NCI-H460 (cell line): ENCODE data around the gene CTNNA3. TPM values are rescaled to one million over a fixed set of nuclear protein-coding genes. Genes with fewer than 3 reads are reported as not detected.

ENCODE experiments used
- DNase-seq: peaks from one replicate; pipeline ENCODE4 v3.0.0-alpha.2; 2016; ENCODE audit warnings: low read depth; ENCODE audit errors: extremely low read depth
- total RNA-seq: library from RNA; depleted of rRNA; stranded (reverse); fragments of >200 nt; shearing (Covaris generic); gene quantifications from 2 replicates; pipeline ENCODE4 v1.2.3, GENCODE V29; 2014

The CTNNA3 gene
- total RNA-seq, 1 experiment from 2014 or later = 0.47 TPM

DNA sequence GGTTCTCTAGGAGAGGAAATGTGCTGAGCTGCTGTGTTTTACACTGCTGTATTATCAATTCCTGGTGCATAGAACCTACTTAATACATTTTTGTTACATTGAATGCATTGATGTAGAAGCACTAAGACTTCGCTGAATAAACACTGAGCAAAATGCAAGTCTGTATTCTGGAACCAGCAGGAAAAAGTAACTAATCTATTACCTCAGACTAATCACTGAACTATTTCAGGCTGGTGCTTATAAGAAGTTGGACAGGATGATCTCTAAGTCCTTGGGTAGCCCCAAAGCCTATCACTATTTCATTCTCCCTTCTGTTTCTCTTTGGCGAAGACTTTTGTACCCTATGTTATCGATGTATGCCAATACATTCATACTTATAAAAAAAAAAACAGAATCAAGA is 857.3 kb downstream of the CTNNA3 start:
- DNase-seq = no peak

DNA sequence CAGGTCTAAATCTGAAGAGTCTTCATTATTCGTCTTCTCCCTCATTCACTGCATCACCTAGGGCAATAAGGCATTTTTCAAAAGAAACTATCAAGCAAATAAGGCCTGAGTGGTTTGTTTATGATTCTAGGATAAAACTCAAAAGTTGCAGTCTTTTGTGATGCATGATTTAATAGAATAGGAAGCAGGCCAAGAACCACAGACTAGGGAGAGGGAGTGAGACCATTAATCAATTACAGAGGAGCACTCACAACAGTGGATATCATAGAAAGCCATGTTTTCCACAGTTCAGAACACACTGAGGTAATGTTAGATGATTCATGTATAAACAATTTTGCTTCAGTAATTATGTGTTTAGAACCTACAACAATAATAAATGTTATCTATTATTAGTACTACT is 858.0 kb downstream of the CTNNA3 start:
- DNase-seq = no peak

DNA sequence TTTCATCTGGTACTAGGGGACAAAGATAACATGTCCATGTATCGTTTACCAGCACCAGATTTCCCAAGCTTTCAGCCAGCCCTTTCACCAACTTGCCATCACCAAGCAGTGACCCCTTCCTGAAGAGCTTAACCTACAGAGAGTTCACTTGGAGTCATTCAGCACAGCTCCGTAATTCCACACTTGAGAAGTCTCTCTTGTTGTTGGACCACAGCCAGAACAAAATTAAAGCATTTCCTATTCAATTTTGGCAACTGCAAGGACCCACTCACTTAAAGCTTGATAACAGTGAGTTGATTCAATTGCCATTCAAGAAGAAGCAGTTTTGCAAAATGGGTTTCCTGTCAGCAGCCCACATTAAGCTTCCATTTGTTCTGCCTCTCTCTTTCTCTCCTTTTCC is 858.7 kb downstream of the CTNNA3 start:
- no peak for DNase-seq

DNA sequence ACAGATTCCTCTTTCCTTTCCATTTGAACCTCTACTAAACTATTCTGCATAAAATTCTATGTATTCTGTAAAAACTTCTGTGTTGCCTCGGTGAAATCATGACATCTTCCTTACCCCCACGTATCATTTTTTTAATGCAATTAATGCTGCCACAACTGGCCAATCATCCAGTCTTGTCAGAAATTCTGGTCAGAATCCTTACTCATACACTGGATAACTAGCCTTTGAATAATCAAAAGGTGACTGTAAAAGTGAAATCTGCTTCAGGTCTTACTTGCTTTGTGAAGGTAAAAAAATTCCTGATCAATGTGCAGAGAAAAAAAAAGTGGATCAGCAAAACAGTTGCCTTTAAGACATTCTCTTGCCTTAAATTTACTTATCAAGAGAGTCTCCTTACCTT is 859.2 kb downstream of the CTNNA3 start:
- no peak for DNase-seq

DNA sequence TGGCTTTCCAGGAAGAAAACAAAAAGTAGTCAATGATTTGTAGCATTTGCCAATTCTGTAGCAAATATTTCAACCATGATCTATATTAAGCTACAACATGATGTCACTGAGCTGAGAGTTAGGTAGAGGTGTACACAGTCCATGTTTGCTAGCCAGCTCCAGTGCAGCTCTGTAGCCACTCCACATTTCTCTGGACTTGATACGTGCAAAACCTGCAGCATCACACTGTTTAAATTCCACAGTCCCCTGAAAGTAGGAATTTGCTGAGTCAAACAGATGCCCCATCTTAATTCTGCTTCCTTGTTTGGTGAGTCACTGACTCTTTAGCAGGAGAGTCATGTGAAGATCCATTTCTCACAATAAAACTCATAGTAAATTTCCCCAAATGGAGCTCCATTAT is 859.9 kb downstream of the CTNNA3 start:
- DNase-seq = no peak

DNA sequence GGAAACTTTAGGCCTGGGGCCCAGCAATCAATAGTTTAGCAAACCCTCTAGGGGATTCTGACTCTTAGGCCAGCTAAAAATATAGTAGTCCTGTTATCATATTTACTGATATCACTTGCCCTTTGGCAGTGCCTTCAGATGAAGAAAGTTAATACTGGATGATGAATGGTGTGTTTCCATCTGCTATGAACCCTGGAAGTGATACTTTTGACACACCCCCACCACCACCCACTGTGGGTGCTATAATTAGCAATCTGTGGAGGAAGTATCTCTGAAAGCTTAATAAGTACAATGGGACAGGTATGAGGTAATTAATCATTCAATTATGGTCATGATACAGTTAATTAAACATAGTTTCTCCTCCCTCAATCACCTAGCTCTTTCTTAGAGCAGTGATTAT is 860.6 kb downstream of the CTNNA3 start:
- DNase-seq = no peak

DNA sequence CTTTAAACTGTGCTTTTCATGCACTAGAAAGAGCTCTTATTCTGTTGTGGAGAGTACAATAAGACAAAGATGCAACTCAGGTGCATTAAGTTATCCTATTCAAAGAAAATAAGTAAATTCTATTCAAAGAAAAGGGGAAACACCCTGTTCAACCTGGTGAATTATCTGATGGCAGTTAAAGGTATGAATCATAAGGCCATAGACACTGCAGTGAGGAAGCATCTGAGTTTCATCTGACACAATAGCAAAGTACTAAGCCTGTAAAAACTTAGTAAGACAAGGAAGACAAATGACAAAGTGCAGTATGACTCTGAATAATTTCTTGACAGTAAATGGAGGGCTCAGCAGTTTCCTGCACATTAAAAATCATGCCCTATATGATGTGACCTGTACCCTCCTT is 861.2 kb downstream of the CTNNA3 start:
- no peak for DNase-seq

DNA sequence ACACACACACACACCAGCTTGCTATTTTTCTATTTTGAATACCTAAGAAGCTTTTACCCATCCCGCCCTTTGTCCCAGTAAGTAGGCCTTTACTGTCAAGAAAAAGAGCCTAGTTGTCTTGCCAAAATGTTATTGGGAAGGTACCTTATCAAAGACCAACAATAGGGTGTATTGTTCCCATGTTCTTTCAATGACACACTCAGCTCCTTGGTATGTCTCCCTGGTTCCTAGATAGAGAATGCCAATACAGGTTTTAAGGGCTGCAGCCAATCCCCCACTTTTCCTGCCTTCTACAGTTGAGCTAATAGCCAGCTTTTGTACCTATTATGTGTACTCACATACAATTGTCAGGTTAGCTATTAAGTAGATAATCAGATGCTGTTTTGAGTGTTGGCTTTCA is 862.1 kb downstream of the CTNNA3 start:
- DNase-seq = no peak

DNA sequence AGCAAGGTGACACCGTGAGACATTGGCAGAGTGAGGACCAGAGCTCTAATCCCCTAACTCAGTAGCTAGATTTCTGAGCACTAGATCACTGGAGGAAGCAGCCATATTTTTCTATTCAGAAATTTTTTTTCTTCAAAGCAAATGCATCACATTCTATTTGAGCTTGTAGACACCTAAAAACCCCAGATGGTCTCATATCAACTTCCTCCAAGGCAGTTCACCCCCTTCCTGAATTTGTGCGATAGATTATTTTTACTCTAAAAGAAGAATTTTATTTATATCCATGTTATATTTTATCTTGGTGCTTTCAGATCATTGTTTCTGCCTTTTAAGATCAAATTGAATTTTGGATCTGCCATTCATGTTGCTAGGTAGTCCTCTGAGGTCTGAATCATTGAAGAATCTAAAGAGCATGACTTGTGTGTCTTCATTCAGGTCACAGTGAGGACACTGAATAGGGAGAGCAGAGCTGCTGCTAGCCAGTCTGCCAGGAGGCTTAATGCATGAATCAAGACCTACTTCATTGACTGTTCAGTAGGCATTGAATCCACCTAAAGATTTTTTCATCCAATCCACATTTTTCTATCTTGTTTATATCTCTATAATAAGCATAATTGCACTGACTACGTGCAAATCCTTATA is 863.1 kb downstream of the CTNNA3 start:
- no peak for DNase-seq

DNA sequence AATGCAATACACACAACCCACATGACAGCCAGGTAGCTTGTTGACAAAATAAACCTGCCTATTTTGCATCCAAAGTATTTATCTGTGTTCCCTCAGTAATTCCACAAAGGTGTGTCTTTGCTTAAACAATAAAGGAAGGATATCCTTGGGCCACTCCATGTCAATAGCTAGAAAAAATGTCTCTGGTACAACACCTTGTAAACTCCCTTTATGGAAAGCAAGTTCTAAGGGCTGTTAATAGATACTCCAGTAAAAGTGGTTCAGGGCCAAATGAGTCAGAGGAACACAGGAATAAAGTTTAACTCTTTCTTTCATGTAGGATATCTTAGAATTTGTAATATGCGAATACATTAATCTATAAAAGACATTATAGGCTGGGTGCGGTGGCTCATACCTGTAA is 867.0 kb downstream of the CTNNA3 start:
- no peak for DNase-seq

DNA sequence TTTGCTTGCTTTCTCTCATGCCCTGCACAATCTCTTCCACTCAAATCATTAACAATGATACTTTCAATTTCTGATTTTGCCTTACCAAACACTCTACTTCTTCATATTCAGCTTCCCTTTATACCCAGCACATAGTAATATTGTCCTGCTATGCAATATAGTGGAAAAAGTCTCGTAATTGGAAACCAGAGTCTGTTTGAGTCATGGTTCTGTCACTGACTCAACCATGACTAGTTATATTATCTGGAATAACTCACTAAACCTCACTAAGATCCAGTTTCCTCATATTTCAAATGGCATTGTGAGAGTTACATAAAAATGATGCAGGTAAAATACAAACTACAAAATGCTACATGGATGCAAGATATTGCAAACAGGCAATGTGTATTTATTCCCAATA is 868.6 kb downstream of the CTNNA3 start:
- DNase-seq = peak; percentile 15

DNA sequence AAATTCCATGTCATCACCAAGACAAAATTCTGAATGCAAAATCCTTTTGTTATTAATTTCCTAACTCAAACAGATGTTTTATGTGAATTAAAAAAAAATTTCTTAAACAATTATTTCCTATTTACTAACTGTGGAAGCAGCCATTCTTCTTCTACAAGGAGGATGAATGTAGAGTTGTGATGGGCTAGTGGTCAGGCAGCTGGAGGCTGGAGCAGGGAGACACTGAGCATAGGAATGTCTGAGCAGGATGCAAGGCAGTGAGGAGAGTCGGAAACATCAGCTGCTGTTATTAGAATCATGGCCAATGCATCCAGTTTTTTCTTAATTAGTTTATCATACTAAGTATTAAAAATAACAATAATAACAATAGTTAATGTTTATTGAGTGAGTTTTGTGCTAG is 872.7 kb downstream of the CTNNA3 start:
- no peak for DNase-seq

DNA sequence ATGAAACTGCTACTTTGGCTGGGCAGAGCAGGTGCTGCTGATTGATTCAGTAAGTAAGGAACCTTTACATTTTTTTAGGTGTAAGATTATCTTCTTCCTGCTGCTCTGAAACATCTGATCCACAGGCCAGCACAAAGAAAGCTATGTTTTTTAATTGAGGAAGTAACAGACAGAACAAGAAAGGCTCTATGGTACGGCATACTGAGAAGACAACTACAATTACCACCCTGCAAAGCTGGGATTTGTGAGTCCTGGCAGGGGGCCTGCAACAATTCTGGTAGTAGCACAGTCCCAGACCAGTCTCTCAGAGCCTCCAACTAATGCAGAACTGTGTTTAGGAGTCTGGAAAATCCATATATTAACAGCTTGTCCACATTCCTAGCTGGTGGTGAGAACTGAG is 873.2 kb downstream of the CTNNA3 start:
- no peak for DNase-seq

DNA sequence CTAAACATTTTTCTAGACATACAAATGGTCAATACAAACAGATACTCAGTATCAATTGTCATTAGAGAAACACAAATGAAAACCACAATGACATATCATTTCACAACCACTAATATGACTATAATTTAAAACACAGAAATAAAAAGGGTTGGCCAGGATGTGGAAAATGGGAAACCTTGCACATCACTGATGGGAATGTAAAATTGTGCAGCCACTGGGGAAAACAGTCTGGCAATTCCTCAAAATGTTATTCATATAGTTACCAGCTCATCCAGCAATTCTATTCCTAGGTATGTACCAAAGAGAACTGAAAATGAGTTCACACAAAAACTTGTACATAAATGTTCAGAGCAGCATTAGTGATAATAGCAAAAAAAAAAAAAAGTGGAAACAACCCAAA is 876.3 kb downstream of the CTNNA3 start:
- DNase-seq = no peak

DNA sequence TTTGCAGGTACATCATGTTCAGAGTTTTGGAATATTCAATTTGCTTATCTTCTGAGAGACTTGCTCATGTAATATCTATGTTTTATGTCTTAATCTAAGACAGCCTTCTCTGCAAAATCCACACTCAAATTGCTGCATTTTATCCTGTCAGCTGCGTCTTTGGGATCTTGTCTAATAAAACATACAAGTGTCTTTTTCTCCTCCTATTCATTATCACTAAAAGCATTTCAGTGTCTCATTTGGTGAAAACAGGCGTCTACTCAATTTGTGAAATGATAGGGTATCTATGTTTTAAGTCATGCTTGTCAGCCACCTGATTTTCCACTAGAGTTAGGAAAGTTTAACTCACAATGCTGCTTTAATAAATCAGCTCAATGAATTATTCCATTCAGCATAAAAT is 882.9 kb downstream of the CTNNA3 start:
- no peak for DNase-seq

DNA sequence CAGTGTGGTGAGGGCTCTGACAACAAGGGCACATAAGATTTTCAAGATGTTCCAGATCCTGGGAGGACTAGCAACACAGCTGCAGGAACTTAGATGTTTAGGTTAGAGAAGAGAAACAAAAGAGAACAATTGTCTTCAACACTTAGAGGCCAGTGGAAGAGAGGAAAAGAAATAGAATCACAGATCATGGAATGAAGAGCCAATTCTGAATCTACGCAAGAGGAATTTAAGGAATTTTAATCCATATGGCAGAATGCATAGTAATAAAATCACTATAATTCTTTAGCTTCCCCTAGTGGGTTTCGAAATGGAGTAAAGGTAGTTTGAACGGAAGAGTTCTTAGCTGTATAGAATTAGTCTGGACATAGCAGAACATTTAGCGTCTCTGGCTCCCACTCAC is 884.8 kb downstream of the CTNNA3 start:
- no peak for DNase-seq

DNA sequence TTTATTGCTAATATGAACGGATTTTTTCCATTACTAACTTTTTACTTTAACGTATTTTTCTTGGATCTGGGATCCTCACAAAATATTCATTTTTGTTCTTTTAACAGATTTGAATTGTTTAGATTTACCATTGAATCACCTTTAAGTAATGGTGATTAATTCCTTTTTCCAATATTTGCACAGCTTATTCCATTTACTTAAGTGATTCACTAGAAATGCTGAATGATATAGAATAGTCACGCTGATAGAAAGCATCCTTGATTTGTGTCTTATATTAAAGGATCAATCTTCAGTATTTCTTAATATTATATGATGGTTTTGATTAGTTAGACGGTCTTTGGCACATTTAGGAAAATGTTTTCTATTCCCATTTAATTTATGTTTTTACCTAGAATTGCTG is 886.6 kb downstream of the CTNNA3 start:
- no peak for DNase-seq

DNA sequence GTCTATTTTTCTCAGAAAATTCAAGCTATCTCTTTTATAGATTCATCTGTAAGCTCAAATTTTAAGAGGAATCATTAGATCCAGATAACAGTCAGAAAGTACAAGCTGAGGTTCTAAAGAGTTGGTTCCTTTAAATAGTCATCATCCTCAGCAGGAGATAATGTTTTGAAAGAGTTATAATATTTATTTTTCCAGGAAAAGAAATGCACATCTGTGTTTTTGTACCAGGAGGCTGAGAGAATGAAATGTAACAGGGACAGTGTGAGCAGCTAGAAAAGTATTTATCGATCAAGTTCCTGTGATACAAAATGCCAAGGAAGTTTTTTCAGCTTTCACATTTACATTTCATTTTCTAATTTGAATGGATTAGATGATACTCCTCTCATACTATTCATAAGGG is 890.4 kb downstream of the CTNNA3 start:
- DNase-seq = no peak

DNA sequence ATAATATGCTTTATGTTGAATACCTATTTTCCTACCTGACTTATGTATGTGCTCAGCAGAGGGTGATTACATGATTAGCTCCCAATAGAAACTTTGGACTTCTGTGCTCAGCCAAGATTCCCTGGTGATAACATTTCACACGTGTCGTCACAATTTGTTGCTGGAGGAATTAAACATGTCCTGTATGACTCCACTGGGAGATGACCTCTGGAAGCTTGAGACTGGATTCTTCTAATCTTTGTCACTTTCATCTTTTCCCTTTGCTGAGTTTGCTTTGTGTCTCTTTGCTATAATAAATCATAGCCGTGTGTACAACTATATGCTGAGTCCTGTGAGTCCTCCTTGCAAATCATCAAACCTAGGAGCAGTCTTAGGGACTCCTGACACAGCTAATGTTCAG is 891.0 kb downstream of the CTNNA3 start:
- DNase-seq = no peak

DNA sequence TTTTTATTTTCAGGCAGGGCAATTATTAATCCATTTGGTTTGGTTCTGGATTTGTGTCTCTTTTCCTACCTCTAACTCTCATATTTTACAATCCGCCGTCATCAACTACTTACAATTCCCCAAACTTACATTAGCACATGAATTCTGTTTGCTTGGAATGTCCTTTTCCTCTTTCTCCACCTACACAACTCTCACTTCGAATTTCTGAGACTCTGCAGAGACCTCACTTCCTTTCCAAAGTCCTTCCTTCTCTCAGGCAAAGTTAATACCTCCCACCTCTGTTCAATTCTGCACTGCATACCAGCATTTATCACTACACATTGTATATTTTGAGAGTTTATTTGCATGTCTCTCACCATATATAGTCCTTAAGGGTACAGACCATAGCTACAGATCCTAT is 892.8 kb downstream of the CTNNA3 start:
- DNase-seq = no peak

DNA sequence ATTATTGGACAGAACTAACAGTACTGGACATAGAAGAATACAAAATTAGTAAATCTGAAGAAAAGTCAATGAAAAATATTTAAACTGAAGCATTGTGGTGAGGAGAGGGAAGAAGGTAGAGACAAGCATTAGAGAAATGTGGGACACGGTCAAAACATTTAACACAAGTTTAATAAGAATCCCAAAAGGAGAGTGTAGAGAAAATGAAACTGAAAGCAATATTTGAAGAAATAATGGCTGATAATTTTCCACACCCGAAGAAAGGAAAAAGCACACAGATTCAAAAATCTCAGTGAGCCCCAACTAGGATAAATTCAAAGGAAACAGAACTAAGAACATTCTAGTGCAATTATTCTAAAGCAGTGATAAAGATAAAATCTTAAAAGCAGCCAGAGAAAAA is 896.5 kb downstream of the CTNNA3 start:
- no peak for DNase-seq

DNA sequence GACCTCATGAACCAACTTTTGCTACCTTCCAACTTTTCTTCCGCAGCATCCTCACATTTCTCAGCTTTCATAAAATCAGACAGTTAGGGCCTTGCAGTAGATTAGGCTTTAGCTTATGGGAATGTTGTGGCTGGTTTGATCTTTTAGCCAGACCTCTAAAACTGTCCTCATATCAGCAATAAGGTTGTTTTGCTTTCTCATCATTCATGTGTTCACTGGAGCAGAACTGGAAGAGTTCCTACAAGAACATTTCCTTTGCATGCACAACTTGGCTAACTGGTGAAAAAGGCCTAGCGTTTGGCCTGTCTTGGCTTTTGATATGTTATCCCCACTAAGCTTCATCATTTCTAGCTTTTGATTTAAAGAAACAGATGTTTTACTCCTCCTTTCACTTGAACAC is 900.1 kb downstream of the CTNNA3 start:
- no peak for DNase-seq

DNA sequence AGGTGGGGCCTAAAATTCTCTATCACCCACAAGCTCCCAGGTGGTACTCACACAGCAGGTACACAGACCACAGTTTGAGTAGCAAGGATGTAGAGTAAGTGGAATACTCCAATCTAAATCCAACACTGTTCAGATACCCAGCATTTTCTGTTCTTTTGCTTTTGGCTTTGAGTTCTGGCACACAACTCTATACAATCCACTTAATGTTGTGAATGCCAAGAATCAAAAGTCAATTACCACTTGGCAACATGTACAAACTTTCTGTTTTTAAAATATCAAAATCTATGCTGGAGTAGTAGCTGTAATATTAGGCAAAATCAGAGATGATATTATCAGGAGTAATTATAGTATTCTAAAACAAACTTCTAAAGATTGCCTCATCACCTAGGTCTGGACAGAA is 903.6 kb downstream of the CTNNA3 start:
- DNase-seq = no peak
